Stimulated activated CD4-positive, alpha-beta T cell treated with anti-CD3 and anti-CD28 coated beads, Interleukin-2, amount 100 ng/mL, for 4 hours (primary cell): ENCODE data around the gene PTH2.

ENCODE experiments used
- DNase-seq: peaks from one replicate; pipeline ENCODE4 v3.0.0-alpha.2; 2020; ENCODE audit warnings: low read depth

PTH2 gene

DNA sequence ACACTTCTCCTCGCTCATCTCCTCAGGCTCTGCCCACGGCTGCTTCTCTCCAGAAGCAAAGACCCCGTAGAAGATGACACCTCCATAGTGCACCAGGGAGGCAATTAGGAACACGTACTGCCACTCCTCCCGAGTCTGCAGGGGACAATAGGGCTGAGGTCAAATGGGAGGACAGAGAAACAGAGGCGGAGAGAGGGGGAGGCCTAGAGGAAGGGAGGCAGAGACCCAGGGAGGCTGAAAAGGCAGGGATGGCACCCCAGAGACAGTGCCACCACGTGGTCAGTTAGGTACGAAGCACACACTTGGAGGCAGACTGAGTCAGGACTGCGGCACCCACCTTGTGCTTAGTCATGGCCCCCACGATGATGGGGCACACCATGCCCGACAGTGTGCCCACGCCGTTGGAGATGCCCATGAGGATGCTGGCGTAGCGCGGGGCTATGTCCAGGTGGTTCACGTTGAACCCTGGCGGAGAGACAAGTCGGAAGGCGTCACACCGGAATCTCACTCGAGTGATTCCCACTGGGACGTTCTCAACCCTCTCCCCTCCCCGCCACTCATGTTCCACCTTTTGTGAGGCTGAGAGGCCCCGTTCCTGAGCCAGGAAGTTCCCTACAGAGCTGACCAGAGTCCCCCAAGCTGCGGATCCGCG, 7.6 kb upstream of the PTH2 start:
- no peak for DNase-seq

DNA sequence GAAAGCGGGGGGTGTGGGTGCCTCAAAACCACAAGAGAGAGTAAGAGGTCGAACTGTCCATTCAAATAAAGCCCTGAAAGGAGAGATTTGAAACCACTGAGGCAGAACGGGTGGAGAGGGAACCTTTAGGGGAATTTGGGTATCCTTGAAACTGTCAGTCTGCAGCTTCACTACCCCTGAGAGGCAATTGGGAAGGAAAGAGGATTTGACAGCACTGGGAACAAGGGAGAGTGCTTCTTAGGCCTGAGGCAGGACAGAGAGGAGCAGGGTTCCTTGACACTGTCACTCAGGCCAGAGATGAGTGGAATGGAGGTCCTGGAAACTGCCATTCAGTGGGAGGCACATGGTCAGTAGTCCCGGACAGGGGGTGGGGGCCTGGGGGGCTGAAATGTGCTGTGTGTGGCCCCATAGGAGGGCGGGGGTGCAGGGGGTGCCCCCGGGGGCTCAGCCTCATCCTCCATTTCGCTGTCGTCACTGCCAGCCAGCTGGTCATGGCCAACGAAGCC, 7.0 kb upstream of the PTH2 start:
- DNase-seq = no peak

DNA sequence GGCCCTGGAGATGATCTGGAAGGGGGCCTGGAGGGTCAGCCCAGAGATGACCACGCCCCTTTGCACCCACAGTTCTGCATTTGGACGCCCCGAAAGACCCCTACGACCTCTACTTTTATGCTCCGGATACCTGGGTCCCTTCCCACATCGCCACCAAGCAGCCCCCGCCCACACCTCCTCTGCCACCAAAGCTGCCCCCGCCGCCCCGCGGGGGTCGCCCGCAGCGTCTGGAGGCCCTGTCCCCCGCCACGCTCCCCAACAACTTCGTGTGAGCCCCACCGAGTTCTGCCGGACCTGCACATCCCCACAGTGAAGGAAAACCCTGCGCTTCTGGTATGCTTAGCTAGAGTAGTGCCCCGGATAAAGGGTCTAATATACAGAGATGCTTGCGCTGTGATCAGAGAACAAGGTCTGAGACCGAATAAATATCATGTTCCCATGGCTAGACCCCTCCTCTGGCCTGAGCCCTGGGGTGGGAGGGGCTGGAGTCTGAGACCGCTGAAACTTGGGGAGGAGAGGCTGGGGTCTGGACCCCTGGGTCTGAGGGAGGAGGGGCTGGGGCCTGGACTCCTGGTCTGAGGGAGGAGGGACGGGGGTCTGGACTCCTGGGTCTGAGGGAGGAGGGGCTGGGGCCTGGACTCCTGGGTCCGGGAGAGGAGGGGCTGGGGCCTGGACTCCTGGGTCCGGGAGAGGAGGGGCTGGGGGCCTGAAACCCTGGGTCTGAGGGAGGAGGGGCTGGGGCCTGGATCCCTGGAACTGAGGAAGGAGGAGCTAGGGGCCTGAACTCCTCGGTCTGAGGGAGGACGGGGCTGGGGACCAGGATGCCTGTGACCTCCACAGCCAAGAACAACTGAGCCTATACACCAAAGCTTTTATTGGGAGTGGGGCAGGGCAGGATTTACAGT, 5.6 kb upstream of the PTH2 start:
- DNase-seq = no peak

DNA sequence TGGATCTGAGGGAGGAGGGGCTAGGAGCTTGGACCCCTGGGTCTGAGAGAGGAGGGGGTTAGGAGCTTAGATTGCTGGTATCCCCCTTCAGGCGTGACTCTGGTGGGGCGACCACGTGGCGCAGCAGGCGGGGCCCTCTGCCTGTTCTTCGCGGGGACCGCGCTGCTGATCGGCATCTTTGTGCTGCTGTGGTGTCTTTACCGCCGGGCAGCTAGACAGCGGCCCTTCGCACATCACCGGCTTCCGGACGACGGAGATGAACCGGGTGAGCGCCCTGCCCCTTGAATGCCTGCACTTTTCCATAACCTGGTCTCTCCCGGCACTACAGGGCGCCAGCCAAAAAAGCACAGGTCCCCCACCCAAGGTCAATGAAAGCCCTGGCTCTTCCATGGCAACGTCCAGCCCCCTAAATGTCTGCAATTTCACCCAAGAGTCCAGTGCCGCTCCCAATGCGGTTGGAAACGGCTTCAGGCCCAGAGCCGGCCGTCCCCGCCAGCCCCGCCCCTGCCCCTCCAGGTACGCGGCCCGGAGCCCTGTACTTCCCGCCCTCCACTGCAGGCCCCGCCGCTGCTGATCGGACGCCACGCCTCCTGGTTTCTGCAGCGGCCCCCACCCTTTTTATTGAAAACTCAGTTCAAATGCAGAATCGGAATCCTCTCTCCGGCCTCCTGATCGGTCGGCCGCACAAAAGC, 4.8 kb upstream of the PTH2 start:
- no peak for DNase-seq

DNA sequence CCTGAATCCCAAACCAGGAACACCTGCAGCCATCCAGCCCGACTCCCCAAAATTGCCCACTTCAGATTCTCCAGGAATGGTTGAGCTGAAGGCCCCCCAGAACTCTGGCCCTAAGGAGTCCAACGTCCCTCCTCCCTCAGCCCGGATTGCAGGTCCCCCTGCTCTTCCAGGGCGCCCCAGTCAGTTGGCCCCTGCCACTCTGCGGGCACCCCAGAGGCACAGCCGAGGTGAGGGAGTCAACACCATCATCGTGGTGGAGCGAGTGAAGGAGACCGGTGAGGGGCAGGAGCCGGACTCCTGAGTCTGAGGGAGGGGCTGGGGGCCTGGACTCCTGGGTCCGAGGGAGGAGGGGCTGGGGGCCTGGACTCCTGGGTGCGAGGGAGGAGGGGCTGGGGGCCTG, 4.1 kb upstream of the PTH2 start:
- DNase-seq = no peak

DNA sequence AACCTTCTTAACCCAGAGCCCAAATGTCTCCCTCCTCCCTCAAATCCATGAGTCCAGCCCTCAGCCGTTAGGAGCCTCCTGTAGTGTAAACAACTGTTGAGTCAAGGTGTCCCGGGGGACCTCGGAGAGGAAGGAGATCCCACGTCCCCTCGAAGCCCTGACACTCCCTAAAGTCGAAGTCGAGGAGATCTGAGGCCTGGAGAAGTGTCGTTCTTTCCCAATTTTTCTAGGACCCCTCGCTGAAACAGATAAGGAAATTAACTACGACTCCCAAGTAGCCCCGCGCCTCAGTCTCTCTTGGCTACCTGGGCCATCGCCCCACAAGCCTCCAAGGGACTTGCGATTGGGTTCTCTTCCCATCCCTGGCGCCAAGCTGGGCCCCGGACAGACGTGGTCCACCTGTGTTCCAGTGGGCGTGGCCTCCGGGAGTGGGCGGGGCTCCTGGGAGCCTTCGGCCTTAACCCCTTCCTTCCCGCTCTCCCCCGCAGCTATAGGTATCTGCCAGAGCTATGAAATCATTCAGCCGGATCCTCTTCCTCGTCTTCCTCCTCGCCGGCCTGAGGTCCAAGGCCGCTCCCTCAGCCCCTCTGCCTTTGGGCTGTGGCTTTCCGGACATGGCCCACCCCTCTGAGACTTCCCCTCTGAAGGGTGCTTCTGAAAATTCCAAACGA, 2.8 kb upstream of the PTH2 start:
- no peak for DNase-seq

DNA sequence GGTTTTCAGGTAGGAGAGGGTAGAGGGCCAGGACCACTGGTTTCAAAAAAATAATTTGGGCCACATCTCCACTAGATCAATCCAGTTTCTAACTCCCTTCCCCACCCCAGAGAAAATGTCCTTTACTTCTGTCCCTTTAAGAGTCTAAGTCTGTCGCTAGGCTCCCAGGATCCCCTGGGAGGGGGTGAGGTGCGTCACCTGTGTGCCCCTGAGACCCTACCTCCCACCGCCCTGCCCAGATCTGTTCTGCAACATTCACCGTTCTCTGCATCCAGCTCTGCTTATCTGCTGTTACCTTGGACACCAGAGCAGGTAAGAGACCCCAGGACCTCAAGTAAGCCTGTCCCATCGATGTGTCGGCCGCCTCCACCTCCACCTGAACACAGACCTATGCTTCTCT, 1.9 kb upstream of the PTH2 start, which contains the start of gene GFY:
Gene GFY, plus strand, starts transcription at position 211 of the 400 bp plus-strand sequence. CDS start 1,043 bp downstream, outside the sequence.
- no peak for DNase-seq

DNA sequence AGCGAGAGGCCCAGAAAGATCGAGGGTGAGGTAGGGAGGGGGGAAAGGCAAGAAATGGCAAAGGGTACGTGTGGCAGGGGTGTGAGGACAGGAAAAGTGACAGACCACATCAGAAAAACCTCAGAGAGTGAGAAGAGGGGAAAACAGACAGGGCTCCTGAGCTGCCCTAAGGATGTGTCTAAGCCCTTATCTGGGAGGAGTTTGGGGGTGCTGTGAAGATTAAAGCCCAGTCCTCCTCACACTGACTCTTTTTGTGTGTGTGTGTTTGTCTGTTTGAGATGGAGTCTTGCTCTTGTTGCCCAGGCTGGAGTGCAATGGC, 703 bp upstream of the PTH2 start:
- no peak for DNase-seq

DNA sequence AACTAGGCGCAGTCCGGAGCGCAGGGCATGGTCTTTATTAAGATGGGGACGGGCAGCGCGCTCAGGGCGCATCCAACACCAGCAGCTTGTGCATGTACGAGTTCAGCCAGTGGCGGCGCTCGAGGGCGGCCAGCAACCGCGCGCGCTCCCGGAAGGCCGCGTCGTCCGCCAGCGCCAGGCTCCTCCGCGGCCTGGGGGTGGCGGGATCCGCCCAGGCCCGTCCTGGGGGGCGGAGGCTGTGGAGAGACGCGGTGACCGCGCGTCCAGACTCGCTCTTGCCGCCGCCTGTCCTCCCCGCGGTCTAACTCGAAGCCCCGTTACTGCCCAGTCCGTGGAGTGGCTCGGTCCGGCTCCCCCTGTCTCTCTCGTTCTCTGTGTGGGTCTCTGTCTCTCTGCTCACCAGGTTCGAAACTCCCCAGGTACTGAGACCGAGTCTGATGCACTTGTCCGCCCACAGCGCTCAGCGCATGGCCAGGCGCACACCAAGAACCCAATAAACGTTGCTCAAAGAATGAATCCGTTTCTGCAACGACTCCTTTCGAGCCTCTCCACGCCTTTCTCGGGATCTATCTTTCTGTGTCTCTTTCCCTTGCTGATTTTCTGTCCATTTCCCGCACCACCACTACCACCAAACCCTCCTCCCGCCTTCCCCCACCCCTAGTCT, 702 bp downstream of the PTH2 start:
- no peak for DNase-seq

DNA sequence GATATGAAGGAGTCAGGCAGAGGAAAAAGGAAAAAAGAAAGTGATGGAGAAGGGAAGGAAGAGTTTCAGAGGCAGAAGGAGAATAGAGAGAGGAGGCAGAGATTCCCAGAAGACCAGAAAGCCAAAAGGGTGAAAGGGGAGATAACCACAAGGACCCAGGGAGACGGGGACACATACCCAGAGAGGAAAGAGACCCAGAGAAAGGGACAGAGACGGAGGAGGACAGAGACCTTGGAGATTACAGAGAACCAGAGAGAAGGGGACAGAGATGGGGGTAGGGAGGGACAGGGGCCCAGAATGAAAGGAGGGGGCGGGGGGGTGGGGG, 1.4 kb downstream of the PTH2 start:
- DNase-seq = no peak

DNA sequence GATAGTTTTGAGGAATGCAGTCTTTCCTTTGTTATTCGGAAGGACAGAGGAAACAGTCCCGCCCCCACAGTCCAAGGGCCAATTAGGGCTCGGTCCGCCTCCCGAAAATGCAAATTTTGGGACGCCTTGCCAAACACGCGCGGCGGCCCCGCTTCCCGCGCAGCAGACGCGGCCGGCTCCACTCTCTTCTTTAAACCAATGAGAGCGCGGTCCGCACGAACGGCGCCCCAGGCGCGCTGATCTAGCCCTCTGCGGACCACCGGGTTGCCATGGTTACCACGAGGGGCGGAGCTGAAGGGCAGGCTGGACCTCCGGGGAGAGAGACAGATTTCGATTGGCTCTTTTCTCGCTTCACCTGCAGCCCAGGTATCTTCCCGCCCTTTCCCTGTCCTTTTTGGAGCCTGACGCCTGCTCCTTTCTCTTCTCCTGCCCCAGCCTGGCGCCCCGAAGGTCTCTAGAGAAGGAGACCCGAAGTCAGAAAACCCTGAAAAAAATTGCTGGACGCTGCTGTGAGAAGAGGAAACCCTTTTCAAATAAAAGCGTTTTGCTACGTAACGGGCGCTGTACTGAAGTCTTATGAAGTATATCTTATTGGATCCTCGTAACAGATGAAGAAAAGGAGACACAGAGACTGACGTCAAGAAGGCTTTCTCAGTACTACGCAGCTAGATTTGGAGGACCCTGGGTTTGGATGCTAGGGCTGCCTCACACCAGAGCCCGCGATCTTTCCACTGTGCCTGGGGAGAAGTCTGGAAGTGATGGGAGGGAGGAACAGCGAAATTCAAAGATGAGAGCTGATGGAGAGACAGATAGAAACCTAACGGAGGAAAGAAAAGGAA, 2.0 kb downstream of the PTH2 start:
- no peak for DNase-seq

DNA sequence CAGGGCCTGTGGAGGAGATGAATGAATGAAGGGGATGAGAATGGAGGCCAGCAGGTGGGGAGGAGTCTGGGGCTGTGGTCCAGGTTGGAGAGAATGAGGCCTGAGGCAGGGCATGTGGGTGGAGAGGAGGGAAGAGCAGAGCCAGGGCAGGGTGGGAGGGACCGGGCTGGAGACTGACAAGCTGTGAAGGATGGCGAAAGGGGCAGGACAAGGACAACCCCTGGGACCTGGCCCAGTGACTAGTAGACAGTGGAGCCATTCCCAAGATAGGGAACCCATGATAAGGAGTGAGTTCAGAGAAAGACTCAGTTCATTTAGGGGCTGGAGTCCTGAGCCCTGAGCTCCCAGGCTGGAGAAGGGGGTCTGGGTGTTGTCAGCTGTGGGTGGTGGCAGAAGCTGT, 3.0 kb downstream of the PTH2 start:
- DNase-seq = no peak

DNA sequence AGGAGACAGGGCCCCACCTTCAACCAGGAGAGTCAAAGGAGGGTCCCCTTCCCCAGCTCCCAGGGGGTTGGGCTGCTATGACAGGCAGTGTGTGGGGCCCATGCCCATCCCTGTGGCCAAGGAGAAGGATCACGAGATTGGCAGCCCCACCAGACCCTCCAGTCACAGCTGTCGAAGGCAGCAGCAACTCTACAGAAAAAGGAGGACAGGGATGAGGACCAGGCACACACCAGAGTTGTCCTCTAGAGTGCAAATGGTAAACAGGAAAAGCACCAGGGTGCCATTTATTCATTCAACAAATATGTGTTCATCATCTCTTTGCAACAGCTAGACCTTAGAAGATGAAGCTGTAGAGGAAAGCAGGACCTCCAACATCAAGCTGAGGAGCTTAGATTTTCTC, 4.1 kb downstream of the PTH2 start:
- DNase-seq = no peak

DNA sequence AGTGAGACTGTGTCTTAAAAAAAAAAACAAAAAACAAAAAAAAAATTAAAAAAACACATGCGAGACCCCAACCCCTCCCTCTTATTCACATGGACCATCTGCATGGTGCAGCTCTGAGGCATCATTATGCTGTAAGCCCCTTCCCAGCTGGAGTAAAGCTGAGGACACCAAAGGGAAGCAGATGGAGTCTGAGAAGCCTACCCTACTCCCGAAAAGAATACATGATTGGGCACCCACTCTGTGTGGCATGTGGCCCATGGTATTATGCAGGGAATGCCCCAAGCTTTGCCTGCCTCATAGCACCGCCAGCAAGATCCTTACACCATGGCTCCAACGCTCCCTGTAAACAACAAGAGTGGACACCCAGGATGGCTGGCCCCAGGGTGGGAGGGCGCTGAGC, 4.7 kb downstream of the PTH2 start:
- no peak for DNase-seq

DNA sequence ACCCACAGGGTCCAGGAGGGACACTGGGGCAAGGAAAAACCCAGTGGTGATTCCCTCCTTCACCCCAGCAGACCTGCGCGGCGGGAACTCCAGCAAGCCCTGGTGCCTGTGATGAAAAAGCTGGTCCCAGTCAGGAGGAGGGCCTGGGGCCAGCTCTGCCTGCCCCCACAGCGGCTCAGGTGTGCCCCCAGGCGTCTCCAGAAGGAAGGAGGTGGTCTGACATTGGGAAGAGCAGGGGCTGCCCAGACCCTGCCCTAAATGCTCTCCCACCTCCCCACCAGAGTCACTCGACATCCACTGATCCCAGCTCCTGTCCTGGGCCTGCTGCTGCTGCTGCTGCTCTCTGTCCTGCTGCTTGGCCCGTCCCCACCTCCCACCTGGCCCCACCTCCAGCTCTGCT, 6.2 kb downstream of the PTH2 start:
- DNase-seq = no peak

DNA sequence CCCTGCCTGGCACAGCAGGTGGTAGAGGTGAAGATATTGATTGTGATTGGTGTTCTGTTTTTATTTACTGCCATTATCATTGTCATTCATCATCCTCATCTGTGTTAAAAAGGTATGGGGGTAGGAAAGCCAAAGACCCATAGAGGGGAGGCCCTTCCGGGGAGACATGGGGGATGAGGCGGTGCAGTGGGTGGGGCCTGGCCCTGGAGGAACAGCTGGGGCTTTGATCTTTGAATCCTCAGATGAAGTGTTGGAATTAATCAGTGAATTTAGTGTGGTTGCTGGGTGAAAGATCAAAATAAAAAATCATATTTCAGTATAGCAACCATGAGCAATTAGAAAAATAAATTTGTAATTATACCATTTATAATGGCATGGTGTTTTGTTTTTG, 7.4 kb downstream of the PTH2 start:
- no peak for DNase-seq

DNA sequence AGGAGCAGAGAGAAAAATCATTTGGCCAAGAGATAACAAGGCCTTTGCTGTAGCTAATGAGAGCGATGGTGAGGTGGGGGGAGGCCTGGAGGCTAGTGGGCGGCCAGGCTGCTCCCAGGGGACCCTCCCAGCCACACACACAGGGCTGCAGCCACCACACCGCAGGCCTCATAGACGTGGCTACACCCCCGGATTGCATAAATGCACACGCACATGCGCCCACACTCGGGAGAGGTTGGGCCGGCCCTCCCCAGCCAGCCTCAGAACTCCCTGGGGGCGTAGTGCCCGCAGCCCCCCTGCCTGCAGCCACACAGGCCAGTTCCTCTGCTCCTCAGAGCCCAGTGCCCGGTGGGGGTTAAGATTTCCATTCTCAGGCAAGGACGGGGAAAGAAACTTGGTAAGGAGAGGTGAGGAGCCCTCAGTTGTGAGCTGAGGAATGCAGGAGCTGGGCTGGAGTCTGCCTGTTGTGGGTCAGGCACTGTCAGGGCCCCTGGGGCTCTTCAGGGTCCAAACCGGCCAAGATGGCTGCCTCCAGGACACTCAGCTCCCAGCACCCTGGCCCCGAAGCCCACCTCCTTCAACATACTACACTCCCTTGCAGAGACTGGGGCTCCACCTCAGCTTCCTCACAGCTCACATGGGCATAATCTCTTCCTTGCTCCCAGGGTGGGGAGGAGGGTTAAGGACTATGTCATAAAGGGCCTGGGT, 8.0 kb downstream of the PTH2 start:
- DNase-seq = no peak

DNA sequence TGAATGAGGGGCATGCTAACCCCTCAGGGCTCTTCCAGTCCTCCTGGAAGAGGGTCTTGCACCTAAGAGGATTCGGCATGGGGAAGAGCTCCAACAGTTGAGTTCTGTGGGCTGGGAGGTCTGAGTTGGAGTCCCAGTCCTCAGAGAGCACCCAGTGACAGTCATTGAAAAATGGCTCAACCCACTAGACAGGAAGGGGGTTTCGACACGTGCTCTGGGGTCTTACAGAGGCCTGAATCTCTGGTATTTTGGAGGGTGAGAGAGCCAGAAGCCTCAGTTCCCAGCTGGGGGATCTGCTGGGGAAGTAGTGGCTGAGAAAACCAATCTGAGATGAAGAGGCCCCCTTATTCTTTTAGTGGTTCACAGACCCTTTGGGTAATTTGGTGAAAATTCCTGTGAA, 9.0 kb downstream of the PTH2 start:
- no peak for DNase-seq

DNA sequence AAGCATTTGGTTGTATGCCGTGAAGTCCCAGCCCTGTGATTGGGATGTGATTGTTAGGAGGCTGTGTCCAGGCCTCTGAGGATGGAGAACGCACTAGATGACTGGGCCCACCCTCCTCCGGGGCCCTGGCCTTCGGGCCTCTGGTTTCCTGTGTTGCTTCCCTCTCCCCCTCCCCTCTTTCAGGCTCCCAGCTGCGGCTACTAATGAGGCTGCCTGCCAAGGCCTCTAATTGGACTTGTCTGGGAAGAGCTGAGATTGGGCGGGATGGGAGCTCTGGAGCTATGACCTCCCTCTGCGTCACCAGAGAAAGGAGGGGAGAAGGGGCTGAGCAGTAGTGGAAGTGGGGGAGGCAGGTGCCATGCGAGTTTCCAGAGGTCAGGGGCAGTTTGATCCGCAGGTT, 9.9 kb downstream of the PTH2 start:
- no peak for DNase-seq

DNA sequence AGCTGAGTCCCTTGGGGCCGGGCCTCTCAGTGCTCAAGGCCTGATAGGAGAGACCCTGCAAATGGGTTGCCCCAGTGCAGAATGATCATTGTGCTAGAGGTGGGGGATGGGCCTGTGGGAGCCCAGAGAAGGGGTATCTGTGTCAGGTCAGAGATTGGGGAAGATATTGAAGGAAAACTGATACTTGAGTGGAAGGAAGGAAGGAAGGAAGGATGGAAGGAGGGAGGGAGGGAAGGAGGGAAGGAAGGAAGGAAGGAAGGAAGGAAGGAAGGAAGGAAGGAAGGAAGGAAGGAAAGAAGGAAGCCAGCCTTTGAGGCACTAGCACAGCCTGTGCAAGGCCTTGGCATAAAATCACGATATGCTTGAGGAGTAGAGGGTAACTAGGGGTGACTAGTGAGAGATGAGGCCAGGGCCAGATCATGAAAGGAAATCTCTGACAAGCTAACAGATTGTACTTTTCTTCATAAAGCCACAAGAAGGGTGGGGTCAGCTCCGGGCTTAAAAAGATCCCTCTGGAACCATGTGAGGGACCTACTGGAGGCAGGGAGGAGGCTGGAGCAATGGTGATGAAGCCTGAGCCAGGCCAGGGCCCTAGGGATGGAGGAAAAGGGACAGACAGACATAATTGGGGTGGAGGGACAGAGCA, 11.4 kb downstream of the PTH2 start:
- no peak for DNase-seq
